GM12878 (cell line): ENCODE measurements around the gene PTPRH. TPM values are rescaled to one million over a fixed set of nuclear protein-coding genes. Genes with fewer than 3 reads are reported as not detected.
A peak's percentile ranks its signal among the peaks of the same experiment; 100 is the strongest.

Source experiments
- ATAC-seq: fragments of 200-7000 bp; cut with Tn5 transposase; 3 replicates; pipeline ENCODE4 v1.9.1; 2020; ENCODE audit warnings: mild to moderate bottlenecking, moderate library complexity
- BruUV-seq: library from RNA; stranded (reverse); fragments of 400-500 nt; replicated peaks from 2 replicates; lab custom pipeline; 2021; lab: Mats Ljungman, UMichigan
- CTCF ChIA-PET: fragments of 300-600 bp; sonication (Branson Sonifier 250); formaldehyde crosslinking; extraction: SDS; loops from one replicate; lab custom pipeline; 2021; ENCODE audit warnings: inconsistent platforms; lab: Yijun Ruan, JAX
- POLR2A ChIA-PET: fragments of 350-600 bp; formaldehyde crosslinking; extraction: SDS; loops from one replicate; lab custom pipeline; 2021; ENCODE audit warnings: inconsistent platforms; lab: Charles Lee
- RAD21 ChIA-PET: fragments of 300-600 bp; sonication (Branson Sonifier 250); formaldehyde crosslinking; loops from one replicate; lab custom pipeline; 2023; ENCODE audit warnings: antibody characterized with exemption; ENCODE audit not compliant: unreplicated experiment; lab: Charles Lee
- SMC1A ChIA-PET: fragments of 300-600 bp; sonication (Branson Sonifier 250); formaldehyde crosslinking; loops from one replicate; lab custom pipeline; 2023; ENCODE audit not compliant: unreplicated experiment, uncharacterized antibody; lab: Charles Lee
- DNase-seq: peaks from one replicate; pipeline ENCODE4 v3.0.0-alpha.2; 2011; ENCODE audit warnings: low read depth, low spot score
- FAIRE-seq: peaks from 3 replicates; lab custom pipeline; 2011; peaks lifted over from hg19 to GRCh38; lab: Jason Lieb, UNC
- H2AFZ ChIP-seq: 2 replicates; pipeline ENCODE4 v1.6.0; 2011; ENCODE audit warnings: low read depth, low read length, control low read depth; ENCODE audit not compliant: control insufficient read depth
- H3K27ac ChIP-seq: 2 replicates; pipeline ENCODE4 v1.5.1; 2011; ENCODE audit warnings: control low read depth; ENCODE audit not compliant: control insufficient read depth, insufficient read depth
- H3K27me3 ChIP-seq, 2 experiments: replicated peaks in 1 of 2; 2 replicates each; pipeline versions ENCODE4 v1.6.0 to v1.6.1; 2011; ENCODE audit warnings: low read length in 1 of 2; ENCODE audit not compliant: control insufficient read depth in 2 of 2, insufficient read depth in 2 of 2
- H3K36me3 ChIP-seq, 2 experiments: 2 replicates each; pipeline ENCODE4 v1.5.1; 2011; ENCODE audit warnings: low read length in 1 of 2; ENCODE audit not compliant: control insufficient read depth in 2 of 2, insufficient read depth in 2 of 2
- H3K4me1 ChIP-seq: 2 replicates; pipeline ENCODE4 v1.6.1; 2011; ENCODE audit warnings: mild to moderate bottlenecking, low read length, moderate library complexity, mixed read lengths; ENCODE audit not compliant: control insufficient read depth, insufficient read depth
- H3K4me2 ChIP-seq: 2 replicates; pipeline ENCODE4 v1.6.0; 2011; ENCODE audit warnings: control low read depth; ENCODE audit not compliant: control insufficient read depth, insufficient read depth
- H3K4me3 ChIP-seq: fragments of 200-600 bp; sonication (generic); 2 replicates; pipeline ENCODE4 v1.5.1; 2016
- H3K79me2 ChIP-seq: 2 replicates; pipeline ENCODE4 v1.6.0; 2011; ENCODE audit warnings: low read length; ENCODE audit not compliant: control insufficient read depth, insufficient read depth
- H3K9ac ChIP-seq: 2 replicates; pipeline ENCODE4 v1.8.0; 2011; ENCODE audit warnings: low read length, control low read depth, mixed read lengths; ENCODE audit not compliant: control insufficient read depth, insufficient read depth
- H3K9me3 ChIP-seq: replicated peaks from 3 replicates; pipeline ENCODE4 v1.5.1; 2011; ENCODE audit warnings: mild to moderate bottlenecking, low read length; ENCODE audit not compliant: control insufficient read depth, insufficient read depth
- H4K20me1 ChIP-seq: 2 replicates; pipeline ENCODE4 v1.6.0; 2011; ENCODE audit not compliant: control insufficient read depth, insufficient read depth
- NFYB ChIP-seq: IDR thresholded peaks from 2 replicates; pipeline ENCODE4 v1.6.1; 2011; ENCODE audit warnings: low read depth, mild to moderate bottlenecking, low read length, improper control_type of control experiment, moderate library complexity; ENCODE audit not compliant: insufficient read depth
- PAX8 ChIP-seq: fragments of 450-650 bp; IDR thresholded peaks from 2 replicates; pipeline ENCODE4 v1.6.1; 2017; ENCODE audit warnings: mild to moderate bottlenecking, moderate library complexity
- POLR2AphosphoS5 ChIP-seq: IDR thresholded peaks from 2 replicates; pipeline ENCODE4 v1.6.1; 2011; ENCODE audit warnings: mild to moderate bottlenecking, low read length, inconsistent platforms
- YY1 ChIP-seq: IDR thresholded peaks from 2 replicates; pipeline ENCODE4 v1.6.1; 2011; ENCODE audit warnings: low read depth, mild to moderate bottlenecking, low read length
- ZNF207 ChIP-seq: fragments of 450-650 bp; IDR thresholded peaks from 2 replicates; pipeline ENCODE4 v1.6.1; 2014; ENCODE audit warnings: antibody characterized with exemption, mild to moderate bottlenecking, borderline replicate concordance
- WGBS: methylation state at CpG from one replicate; pipeline ENCODE4 v1.1.6; 2016; ENCODE audit warnings: low lambda C conversion rate; ENCODE audit not compliant: insufficient replicate concordance, insufficient coverage; ENCODE audit errors: missing lambda C conversion rate; 5-methylcytosine and 5-hydroxymethylcytosine counted together
- in situ Hi-C: fragments of 300-500 bp; cut with MboI; formaldehyde crosslinking; loops from 9 replicates; pipeline ENCODE4 v1.14.3; 2018; ENCODE audit warnings: mixed read lengths
- intact Hi-C: fragments of 100-400 bp; cut with micrococcal nuclease; formaldehyde crosslinking; loops from one replicate; pipeline ENCODE4 v1.14.2; 2022; ENCODE audit not compliant: unreplicated experiment
- polyA plus RNA-seq, 11 experiments: library from polyadenylated mRNA; depleted of rRNA in 4 of 11; unstranded in 6 of 11; stranded (reverse) in 5 of 11; fragments of >200 nt; fragmentation: Nextera tagmentation in 4 of 11; fragmentation: Illumina TruSeq in 1 of 11; extraction: Ambion mirVana in 4 of 11; extraction: Trizol in 1 of 11; gene quantifications; 1 replicate in 1 of 11; 2 replicates in 10 of 11; pipeline versions ENCODE4 v1.2.1 to v1.2.3, GENCODE V29; 2011 to 2016; ENCODE audit warnings: inconsistent platforms in 2 of 11, missing spikeins in 2 of 11, low read depth in 1 of 11
- total RNA-seq, 4 experiments: library from RNA; depleted of rRNA in 3 of 4; stranded (reverse); fragments of >200 nt in 3 of 4; fragmentation: Illumina TruSeq in 1 of 4; extraction: Trizol in 1 of 4; gene quantifications; 2 replicates each; pipeline versions ENCODE4 v1.2.1 to v1.2.3, GENCODE V29; 2013 to 2021
- TF ChIP-seq, protein P1 (sequence below): fragments of 450-650 bp; IDR thresholded peaks from 2 replicates; pipeline ENCODE4 v1.6.1; 2017; ENCODE audit warnings: mild to moderate bottlenecking
- TF ChIP-seq, protein P2 (sequence below): fragments of 450-650 bp; IDR thresholded peaks from 2 replicates; pipeline ENCODE4 v1.6.1; 2017; ENCODE audit warnings: mild to moderate bottlenecking, moderate library complexity

PTPRH gene
- total and polyA plus RNA-seq, 10 of the 15 experiments (the other 5 are each of a cell fraction or from before 2014, with no cell fraction given): 0.08 TPM; not detected in 9

DNA sequence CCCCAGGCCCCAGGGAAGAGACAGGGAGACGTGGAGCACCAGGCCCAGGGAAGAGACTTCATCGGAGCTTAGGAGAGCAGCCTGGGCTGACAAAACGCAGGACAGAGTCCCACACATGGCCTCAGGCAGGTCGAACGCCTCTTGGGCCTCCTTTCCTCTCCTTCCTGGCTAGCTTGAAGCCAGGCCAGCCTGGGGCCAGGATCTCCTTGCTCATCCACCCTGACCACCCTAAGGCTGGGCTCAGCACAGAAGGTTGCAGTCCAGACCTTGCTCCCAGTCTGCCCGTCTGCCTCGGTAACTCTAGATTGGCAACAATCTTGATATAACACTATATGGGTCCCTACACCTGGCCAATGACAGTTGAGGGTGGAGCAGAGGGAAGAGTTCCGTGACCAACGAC lies 39.4 kb upstream of the PTPRH start (continued):
- TF ChIP-seq, protein P1, sequence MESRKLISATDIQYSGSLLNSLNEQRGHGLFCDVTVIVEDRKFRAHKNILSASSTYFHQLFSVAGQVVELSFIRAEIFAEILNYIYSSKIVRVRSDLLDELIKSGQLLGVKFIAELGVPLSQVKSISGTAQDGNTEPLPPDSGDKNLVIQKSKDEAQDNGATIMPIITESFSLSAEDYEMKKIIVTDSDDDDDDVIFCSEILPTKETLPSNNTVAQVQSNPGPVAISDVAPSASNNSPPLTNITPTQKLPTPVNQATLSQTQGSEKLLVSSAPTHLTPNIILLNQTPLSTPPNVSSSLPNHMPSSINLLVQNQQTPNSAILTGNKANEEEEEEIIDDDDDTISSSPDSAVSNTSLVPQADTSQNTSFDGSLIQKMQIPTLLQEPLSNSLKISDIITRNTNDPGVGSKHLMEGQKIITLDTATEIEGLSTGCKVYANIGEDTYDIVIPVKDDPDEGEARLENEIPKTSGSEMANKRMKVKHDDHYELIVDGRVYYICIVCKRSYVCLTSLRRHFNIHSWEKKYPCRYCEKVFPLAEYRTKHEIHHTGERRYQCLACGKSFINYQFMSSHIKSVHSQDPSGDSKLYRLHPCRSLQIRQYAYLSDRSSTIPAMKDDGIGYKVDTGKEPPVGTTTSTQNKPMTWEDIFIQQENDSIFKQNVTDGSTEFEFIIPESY: no peak
- TF ChIP-seq, protein P2, sequence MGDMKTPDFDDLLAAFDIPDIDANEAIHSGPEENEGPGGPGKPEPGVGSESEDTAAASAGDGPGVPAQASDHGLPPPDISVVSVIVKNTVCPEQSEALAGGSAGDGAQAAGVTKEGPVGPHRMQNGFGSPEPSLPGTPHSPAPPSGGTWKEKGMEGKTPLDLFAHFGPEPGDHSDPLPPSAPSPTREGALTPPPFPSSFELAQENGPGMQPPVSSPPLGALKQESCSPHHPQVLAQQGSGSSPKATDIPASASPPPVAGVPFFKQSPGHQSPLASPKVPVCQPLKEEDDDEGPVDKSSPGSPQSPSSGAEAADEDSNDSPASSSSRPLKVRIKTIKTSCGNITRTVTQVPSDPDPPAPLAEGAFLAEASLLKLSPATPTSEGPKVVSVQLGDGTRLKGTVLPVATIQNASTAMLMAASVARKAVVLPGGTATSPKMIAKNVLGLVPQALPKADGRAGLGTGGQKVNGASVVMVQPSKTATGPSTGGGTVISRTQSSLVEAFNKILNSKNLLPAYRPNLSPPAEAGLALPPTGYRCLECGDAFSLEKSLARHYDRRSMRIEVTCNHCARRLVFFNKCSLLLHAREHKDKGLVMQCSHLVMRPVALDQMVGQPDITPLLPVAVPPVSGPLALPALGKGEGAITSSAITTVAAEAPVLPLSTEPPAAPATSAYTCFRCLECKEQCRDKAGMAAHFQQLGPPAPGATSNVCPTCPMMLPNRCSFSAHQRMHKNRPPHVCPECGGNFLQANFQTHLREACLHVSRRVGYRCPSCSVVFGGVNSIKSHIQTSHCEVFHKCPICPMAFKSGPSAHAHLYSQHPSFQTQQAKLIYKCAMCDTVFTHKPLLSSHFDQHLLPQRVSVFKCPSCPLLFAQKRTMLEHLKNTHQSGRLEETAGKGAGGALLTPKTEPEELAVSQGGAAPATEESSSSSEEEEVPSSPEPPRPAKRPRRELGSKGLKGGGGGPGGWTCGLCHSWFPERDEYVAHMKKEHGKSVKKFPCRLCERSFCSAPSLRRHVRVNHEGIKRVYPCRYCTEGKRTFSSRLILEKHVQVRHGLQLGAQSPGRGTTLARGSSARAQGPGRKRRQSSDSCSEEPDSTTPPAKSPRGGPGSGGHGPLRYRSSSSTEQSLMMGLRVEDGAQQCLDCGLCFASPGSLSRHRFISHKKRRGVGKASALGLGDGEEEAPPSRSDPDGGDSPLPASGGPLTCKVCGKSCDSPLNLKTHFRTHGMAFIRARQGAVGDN: no peak
- TF ChIP-seq PAX8: no peak
- TF ChIP-seq, all 136 proteins: peak for 0

DNA sequence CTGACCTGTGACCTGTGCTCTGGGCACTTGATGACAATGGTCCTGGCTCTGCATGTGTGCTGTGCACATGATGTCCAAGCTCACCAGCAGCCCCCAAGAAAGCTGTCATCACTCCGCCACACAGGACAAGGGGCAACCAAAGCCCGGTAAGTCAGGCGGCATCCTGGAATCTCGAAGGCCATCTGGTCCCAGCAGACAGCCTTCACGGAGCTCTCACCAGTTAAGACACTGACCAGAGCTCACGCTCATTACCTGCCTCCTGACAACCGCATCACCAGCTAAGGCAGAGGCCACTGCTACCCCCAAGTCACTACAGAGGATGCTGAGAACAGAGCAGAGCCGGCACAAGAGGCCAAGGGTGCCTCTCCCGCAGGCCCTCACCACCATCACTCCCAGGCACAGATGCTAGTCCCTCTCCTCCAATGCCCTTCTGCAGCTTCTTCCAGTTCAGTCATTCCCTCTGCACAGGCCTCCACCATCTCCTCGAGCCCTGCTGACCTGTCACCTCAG lies 38.9 kb upstream of the PTPRH start:
- no peak overlapping the region for H3K4me2 ChIP-seq
- ChIA-PET CTCF (interaction anchor here (1.0 kb wide), 1 partner anchor 43 kb away, joined by 3 read pairs; no protein-coding TSS in a partner anchor), RAD21 (no interaction called here), POLR2A (interaction anchor here (1.7 kb wide), 1 partner anchor 136 kb away, joined by 3 read pairs; the partner anchor contains the start of gene TMEM238), SMC1A (interaction anchor here (1.0 kb wide), 1 partner anchor 11 kb away, joined by 3 read pairs; no protein-coding TSS in a partner anchor)
- no peak for ATAC-seq
- H2AFZ ChIP-seq: no peak overlapping the region
- no peak for FAIRE-seq
- no peak for TF ChIP-seq NFYB
- TF ChIP-seq YY1: no peak
- TF ChIP-seq ZNF207: no peak
- TF ChIP-seq POLR2AphosphoS5: 0 out of 2 replicates have a peak, but pooled peaks have one; percentile 23
- H3K4me3 ChIP-seq: no peak overlapping the region
- 91% methylated on average over 10 of the region's 10 CpGs for WGBS
- H3K79me2 ChIP-seq: peaks cover 54% of the 10 kb centered on the region
- no peaks in the 10 kb centered on the region for H3K27me3 ChIP-seq
- no peak overlapping the region for H3K27ac ChIP-seq
- no peak overlapping the region for H3K9ac ChIP-seq
- BruUV-seq: no TSS peak
- H4K20me1 ChIP-seq: peaks cover 3% of the 10 kb centered on the region; the same call in 1 of the 2 replicates
- peaks cover 20% of the 10 kb centered on the region for H3K4me1 ChIP-seq
- intact Hi-C loops: no loop called here
- H3K36me3 ChIP-seq: peaks cover 19 to 52% of the 10 kb centered on the region in 2 experiments
- in situ Hi-C loops: no loop called here
- H3K9me3 ChIP-seq: no peaks in the 10 kb centered on the region
- no peak for DNase-seq
